ENCODE data around the gene KCTD1.

The KCTD1 gene

GRCh38 chr18:26548415-26549262, at the start of gene KCTD1:
TSS of gene KCTD1 (minus strand) at chr18:26548553. CDS start at chr18:26548536, 17 bp downstream.
- no peak for FAIRE-seq
- peak; percentile 72 for DNase-seq (ENCODE audit: low spot score)

DNA sequence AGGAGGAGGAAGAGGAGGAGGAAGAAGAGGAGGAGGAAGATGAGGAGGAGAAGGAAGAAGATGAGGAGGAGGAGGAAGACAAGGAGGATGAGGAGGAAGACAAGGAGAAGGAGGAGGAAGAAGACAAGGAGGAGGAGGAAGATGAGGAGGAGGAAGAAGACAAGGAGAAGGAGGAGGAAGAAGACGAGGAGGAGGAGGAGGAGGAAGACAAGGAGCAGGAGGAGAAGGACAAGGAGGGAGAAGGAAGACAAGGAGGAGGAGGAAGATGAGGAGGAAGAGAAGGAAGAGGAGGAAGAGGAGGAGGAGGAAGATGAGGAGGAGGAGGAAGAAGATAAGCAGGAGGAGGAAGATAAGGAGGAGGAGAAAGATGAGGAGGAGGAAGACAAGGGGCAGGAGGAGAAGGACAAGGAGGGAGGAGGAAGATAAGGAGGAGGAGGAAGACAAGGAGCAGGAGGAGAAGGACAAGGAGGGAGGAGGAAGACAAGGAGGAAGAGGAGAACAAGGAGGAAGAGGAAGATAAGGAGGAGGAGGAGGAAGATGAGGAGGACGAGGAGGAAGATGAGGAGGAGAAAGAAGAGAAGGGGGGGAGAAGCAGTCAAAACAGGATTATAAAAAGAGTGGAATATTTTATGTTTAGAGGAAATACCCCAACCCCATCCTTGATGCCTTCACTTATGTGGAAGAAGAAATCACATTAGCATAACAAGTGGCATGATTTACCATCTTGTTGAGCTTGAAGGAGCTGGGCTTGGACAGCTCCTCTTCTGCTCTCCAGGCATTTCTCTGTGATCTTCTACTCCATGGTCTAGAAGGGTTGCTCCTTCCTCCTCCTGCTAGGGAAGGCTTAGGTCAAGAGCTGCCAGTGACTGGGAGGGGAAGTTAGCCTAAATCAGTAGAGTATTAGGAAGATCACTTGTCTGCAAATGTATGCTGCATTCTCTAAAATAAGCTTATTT, 45.3 kb upstream of the KCTD1 start:
- FAIRE-seq (no peak), DNase-seq (ENCODE audit: low spot score) (no peak)

DNA sequence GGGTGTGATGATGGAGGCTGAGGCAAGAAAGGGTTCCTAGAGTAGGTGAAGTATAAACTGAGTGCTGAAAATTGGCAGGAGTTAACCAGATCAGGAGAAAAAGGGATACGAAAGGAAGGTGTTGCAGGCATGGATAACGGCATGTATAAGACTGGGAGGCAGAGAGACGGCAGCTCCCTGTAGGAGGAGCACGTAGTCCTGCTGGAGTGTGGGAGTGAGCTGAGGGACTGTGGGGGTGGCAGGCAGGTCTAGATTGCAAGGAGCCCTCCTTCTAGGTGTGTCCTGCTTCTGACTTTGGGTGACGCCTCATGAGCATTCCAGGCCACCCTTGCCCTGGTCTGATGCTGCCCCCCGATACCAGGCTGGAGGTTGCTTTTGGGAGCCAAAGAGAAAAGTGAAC, 36.4 kb upstream of the KCTD1 start:
- FAIRE-seq = no peak
- DNase-seq (ENCODE audit: low spot score) = no peak

DNA sequence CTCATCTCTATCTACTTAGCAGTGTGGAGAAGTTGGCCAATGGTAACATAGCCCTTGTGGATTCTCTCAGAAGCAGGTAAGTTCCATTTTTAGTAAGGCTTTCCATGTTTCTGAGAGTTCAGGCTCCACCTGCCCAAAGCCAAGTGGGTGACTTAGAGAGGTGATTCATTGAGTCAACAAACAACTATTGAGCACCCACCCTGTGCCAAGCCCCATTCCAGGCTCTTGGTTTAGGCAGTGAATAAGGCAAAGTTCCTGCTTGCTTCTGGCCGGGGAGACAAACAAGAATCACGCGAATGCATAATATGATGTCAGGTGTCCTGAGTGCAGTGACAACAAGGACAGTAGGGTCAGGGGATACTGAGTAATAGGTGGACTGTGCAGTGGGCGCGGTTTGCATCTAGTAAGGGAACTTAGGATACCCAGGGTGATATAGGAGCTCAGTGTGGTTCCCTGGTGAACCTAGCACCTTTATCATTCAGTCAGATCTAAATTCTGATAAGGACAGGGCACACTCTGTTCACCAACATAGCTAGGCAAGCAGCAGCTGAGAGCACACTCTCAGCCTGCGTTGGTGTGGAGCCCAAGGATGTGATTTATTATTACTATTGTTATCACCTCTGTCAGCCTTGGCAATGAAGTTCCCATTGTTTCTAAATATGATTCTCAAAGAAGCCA, 31.7 kb upstream of the KCTD1 start:
- no peak for FAIRE-seq
- peak; percentile 17 for DNase-seq (ENCODE audit: low spot score)

- FAIRE-seq (no peak), DNase-seq (ENCODE audit: low spot score) (no peak)
Observed at GRCh38 chr18:26575865-26576217, 27.5 kb upstream of the KCTD1 start.

- DNase-seq (ENCODE audit: low spot score) (peak; percentile 10), FAIRE-seq (no peak)
Observed at GRCh38 chr18:26574958-26575864, 26.9 kb upstream of the KCTD1 start.

GRCh38 chr18:26568926-26569665, 20.7 kb upstream of the KCTD1 start:
- no peak for FAIRE-seq
- no peak for DNase-seq (ENCODE audit: low spot score)

DNA sequence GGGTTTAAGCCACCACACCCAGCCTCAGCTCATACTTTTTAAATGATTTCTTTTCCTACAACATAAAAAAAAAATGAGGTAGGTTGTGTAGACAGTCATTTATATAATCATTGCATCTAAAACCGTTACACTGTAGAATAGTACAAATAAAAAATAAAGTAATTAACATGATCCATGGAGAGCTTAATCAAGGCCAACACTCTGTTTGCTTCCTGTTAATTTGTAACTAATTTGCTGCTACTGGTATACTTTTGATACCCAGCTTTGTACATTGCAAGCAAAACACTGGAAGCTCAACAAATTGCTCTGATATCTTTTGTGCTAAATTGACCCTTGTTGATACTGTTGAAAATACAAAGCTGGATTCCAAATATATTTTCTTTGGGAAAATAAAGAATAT, 20.2 kb upstream of the KCTD1 start:
- DNase-seq (ENCODE audit: low spot score) = no peak
- FAIRE-seq = no peak

DNA sequence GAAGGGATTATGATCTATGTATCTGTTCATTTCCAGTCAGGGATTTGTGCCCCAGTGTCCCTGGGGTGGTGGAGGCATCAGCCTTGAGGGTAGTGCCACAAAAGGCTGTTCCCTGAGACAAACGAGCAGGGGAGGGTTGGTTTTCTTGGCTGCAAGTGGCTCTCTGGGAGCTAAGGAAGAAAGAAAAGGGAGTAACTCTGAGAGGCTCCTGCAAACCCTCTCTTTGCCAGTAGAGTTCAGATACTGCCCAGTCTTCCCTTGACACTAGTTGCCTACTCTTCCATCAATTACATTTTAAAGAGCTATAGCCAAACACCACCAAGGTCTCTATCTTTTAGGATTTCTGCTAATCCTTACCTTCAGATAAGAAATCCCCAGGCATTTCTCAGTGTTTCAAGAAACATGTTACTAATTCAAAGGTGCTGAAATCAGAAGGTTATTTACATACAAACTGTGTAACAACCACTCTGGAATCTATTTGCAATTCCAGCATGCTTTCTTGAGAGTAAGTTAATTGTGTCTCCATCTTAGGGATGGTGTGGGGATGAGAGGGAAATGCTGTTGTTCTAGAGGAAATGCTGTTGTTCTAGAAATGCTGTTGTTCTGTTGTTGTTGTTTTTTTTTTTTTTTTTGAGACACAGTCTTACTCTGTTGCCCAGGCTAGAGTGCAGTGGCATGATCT, 18.7 kb upstream of the KCTD1 start:
- DNase-seq (ENCODE audit: low spot score) = no peak

GRCh38 chr18:26565514-26565913, 17.2 kb upstream of the KCTD1 start:
- no peak for DNase-seq (ENCODE audit: low spot score)
- no peak for FAIRE-seq

More for the DNA sequence above, 18.7 kb upstream of the KCTD1 start:
- FAIRE-seq = no peak

GRCh38 chr18:26563024-26563423, 14.7 kb upstream of the KCTD1 start:
- DNase-seq (ENCODE audit: low spot score) = no peak

GRCh38 chr18:26562568-26562967, 14.2 kb upstream of the KCTD1 start:
- no peak for FAIRE-seq
- no peak for DNase-seq (ENCODE audit: low spot score)

More at GRCh38 chr18:26563024-26563423, 14.7 kb upstream of the KCTD1 start:
- FAIRE-seq = no peak

DNA sequence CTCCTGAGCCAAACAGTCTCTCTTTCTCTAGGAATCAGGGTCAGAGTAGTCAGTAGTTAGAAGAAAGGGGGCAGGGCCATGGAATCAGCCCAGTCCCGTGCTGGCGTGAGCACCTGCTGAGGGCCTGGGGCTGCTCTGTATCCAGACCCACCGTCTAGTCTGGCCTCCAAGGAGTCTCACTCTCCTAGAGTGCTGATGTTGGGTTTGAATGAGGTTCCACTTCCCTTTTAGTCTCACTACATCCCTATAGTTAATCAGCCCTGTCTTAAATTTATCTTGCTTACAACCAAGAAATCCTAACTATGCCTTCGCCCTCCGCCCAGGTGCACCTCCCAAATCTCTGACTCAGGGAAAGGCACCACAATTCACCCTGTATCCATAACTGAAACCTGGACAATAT, 13.4 kb upstream of the KCTD1 start:
- FAIRE-seq (no peak), DNase-seq (ENCODE audit: low spot score) (no peak)

DNA sequence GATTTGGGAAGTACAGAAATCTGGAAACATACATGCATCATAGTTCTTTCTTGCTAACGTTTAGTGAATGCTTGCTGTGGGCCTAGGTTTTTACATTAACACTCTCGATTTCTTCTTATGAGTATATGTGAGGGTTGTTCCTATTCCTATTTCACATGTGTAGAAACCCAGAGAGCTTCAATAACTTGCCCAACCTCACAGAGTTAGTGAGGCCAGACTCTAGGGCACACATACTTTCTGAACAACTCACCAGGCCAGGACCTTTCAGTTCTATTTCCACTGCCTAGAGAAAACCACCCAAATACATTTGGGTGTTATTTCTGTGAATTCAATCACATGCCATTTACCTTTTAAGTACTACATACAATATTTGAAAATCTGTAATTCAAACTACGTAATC, 8.2 kb upstream of the KCTD1 start:
- DNase-seq (ENCODE audit: low spot score) = no peak
- no peak for FAIRE-seq

DNA sequence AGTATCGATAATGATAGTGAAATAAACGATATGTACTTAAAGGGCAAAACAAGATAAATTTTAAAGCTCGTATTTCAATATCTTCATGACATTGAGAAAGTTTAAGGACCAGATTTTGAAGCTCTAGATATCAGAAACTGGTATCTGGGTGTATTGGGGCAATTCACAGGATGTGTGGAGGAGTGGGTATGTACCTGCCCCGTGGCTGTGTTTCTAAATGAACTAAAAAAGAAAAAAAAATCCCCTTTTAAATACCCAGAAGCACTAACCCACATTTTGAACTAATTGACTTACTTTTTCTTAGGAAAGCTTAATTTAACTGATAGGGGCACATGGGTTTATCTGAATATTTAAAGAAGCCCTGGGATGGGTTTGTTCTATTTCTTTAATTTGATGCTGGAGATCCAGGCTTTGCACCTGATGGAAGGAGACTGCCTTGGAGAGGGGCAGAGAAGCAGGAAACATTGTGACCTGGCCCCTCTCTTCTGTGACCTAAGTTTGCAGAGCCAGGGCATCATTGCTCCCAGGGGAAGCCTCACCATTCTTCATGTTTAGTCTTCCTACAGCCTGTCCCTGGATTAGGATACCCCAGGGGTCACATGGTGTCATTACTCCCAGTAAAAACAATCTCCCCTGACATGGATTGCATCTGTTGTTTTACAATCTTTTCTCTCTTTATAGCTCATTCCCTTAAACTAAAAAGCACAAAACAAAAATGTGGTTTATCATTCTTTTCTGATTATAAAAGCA, 7.6 kb upstream of the KCTD1 start:
- FAIRE-seq = no peak
- DNase-seq (ENCODE audit: low spot score) = no peak

DNA sequence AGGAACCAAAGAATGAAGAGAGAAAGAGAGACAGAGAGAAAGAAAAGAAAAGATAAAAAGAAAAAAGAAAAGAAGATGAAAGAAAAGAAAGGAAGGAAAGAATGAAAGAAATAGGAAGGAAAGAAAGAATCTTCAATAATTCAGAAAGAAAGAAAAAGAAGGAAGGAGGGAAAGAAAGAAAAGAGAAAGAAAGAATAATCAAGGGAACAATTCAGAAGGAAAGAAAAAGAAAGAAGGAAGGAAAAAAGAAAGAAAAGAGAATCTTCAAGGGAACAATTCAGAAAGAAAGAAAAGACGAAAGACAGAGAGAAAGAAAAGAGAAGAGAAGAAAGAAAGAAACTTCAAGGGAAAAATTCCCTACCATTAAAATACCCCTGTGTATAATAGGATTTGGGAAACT, 5.6 kb upstream of the KCTD1 start:
- FAIRE-seq = no peak
- no peak for DNase-seq (ENCODE audit: low spot score)

DNA sequence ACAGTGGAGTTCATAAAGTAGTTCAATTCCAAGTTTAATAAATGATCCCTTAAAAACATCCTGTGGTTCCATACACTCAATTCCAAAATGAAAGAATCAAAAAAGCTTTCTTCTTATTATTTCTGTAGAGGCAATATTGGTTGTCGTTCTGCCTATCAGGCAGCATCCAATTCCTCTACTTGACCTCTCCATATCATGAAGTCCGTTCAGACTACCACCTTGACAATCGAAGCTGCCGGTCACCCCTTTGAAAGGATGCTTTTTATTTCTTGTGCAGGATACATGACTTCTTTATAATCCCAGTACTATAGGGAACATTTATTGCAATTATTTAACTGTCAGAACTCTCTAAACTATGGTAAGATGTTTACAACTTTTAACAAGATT, 3.3 kb upstream of the KCTD1 start:
- no peak for DNase-seq (ENCODE audit: low spot score)
- FAIRE-seq = no peak

GRCh38 chr18:26550998-26551694, 2.8 kb upstream of the KCTD1 start:
- DNase-seq (ENCODE audit: low spot score) = no peak
- no peak for FAIRE-seq
